Lower leg skin (tissue), 4 donors: Measurements from ENCODE around the gene COX4I1. TPM values are rescaled to one million over a fixed set of nuclear protein-coding genes. Genes with fewer than 3 reads are reported as not detected.

Experiments
- DNase-seq, 2 donors: peaks; one replicate each; pipeline ENCODE4 v3.0.0-alpha.2; 2019; ENCODE audit warnings: low spot score in 2 of 2
- H3K4me3 ChIP-seq: fragments of 200-600 bp; sonication (generic); 2 replicates; pipeline ENCODE4 v1.5.1; 2017; ENCODE audit warnings: mild to moderate bottlenecking, low read depth; ENCODE audit not compliant: poor library complexity, severe bottlenecking
- POLR2A ChIP-seq, 2 donors: fragments of 450-650 bp; IDR thresholded peaks; one replicate each; pipeline ENCODE4 v1.6.1; 2016 to 2017; ENCODE audit warnings: antibody characterized with exemption in 2 of 2, mild to moderate bottlenecking in 1 of 2, moderate library complexity in 1 of 2
- WGBS, 2 donors: methylation state at CpG; one replicate each; pipeline ENCODE4 v1.1.5; 2018; 5-methylcytosine and 5-hydroxymethylcytosine counted together
- intact Hi-C: fragments of 100-400 bp; cut with DNase I; formaldehyde crosslinking; loops from one replicate; pipeline ENCODE4 v1.15.0; 2023; ENCODE audit warnings: low total_unique reads
- total RNA-seq, 4 donors: library from RNA; depleted of rRNA; stranded (reverse); fragments of >200 nt; gene quantifications; one replicate each; pipeline ENCODE4 v1.1.0, GENCODE V29; 2016
- TF ChIP-seq, protein P1 (sequence below), 3 donors: fragments of 450-650 bp; IDR thresholded peaks; one replicate each; pipeline ENCODE4 v1.5.1; 2016; ENCODE audit warnings: antibody characterized with exemption in 3 of 3, mild to moderate bottlenecking in 3 of 3, moderate library complexity in 2 of 3

COX4I1 gene
- total RNA-seq, 4 donors from 2014 or later: 411 to 675 (median 548) TPM

- no peak overlapping the region for H3K4me3 ChIP-seq
- TF ChIP-seq POLR2A (IDR thresholded peaks at IDR 0.05): no peak
- intact Hi-C loops: no loop called here
- DNase-seq: no peak
- 32 to 38% methylated on average over 8 of the region's 8 CpGs for WGBS, 2 donors
These were observed 34.3 kb upstream of the COX4I1 start for GRCh38 chr16:85765211-85765610.

DNA sequence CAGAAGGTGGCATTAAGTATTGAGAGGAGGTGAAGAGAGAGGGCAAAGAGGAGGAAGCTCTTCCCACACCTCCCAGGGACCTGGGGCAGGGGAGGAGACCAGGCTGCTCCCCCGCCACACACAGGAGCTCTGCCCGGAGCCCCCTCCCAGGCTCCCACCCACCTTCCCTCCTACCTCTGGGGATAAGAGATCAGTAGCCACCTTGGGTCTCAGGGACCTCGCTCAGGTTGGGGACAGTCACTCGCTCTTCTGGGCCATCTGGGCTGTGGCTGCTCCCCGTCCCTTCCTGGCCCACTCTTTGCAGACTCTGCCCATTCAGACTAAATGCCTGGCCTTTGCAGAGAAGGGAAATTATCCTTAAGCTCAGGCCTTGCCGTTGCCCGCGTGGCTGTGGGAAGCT lies 33.7 kb upstream of the COX4I1 start:
- intact Hi-C loops: no loop called here
- TF ChIP-seq, protein P1, sequence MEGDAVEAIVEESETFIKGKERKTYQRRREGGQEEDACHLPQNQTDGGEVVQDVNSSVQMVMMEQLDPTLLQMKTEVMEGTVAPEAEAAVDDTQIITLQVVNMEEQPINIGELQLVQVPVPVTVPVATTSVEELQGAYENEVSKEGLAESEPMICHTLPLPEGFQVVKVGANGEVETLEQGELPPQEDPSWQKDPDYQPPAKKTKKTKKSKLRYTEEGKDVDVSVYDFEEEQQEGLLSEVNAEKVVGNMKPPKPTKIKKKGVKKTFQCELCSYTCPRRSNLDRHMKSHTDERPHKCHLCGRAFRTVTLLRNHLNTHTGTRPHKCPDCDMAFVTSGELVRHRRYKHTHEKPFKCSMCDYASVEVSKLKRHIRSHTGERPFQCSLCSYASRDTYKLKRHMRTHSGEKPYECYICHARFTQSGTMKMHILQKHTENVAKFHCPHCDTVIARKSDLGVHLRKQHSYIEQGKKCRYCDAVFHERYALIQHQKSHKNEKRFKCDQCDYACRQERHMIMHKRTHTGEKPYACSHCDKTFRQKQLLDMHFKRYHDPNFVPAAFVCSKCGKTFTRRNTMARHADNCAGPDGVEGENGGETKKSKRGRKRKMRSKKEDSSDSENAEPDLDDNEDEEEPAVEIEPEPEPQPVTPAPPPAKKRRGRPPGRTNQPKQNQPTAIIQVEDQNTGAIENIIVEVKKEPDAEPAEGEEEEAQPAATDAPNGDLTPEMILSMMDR (IDR thresholded peaks at IDR 0.05): no peak
- no peak for TF ChIP-seq POLR2A (IDR thresholded peaks at IDR 0.05)
- no peak overlapping the region for H3K4me3 ChIP-seq
- WGBS, 2 donors: 68 to 74% methylated on average over 8 of the region's 8 CpGs
- no peak for DNase-seq

DNA sequence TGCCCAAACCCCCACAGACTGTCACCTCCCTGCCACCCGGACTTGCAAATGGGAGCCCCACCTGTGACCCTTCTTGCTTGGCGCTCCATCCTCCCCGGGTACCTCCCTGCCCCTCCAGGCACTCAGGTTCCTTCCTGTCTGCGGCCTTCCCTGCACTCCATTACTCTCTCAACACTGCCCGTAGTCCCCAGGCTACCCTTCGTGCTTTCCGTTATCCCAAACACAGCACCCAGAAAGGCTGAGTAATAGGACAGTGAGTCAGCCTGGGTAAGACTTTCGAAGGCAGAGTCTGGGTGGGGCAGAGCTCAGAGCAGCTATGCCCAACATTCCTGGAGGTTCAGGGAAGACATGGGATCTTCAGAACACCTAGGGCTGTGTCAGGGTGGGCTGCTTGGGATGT lies 32.0 kb upstream of the COX4I1 start:
- intact Hi-C loops: no loop called here
- TF ChIP-seq POLR2A (IDR thresholded peaks at IDR 0.05): no peak
- TF ChIP-seq, protein P1 (IDR thresholded peaks at IDR 0.05): no peak
- WGBS, 2 donors: 46 to 48% methylated on average over 8 of the region's 8 CpGs
- DNase-seq: no peak
- H3K4me3 ChIP-seq: no peak overlapping the region

DNA sequence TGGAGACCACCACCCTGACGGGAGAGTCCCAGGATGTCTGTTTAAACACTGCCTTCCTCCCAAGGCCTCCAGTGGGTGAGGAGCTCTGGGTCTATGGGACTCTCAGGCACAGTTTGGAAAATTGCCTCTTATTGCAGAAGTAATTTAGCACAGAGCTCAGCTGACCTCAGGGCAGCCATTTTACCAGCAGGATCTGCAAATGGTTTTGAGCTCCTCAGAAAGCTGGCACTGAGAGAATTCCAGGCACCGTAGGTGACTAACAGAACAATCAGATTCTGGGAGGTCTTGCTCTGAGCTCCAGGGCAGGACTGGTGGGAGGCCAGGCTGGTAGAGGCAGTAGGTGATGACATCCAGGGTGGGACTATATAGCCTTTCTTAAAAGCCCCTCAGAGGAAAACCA lies 31.3 kb upstream of the COX4I1 start:
- TF ChIP-seq, protein P1 (IDR thresholded peaks at IDR 0.05): no peak
- no peak for TF ChIP-seq POLR2A (IDR thresholded peaks at IDR 0.05)
- intact Hi-C loops: no loop called here
- 55 to 66% methylated on average over 2 of the region's 2 CpGs for WGBS, 2 donors
- no peak for DNase-seq
- H3K4me3 ChIP-seq: no peak overlapping the region

DNA sequence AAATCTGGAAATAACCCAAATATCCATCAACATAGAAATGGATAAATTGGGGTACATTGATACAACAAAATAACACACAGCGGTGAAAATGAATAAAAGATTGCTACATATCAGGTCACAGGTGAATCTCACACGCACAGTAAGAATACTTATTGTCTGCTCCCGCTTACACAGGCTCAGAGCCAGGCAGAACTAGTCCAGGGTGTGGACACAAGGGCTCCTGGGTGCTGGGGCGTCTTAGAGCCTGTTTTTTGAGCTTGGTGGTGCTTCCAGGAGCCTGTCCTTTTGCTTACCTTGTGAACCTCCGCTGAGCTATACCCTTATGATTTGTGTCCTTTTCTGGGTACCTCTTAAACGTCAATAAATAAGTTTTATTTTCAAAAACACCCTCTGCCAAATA lies 28.8 kb upstream of the COX4I1 start:
- no peak for TF ChIP-seq POLR2A (IDR thresholded peaks at IDR 0.05)
- TF ChIP-seq, protein P1 (IDR thresholded peaks at IDR 0.05): no peak

GRCh38 chr16:85773044-85773443 lies 26.5 kb upstream of the COX4I1 start:
- no peak for DNase-seq
- intact Hi-C loops: no loop called here
- TF ChIP-seq, protein P1 (IDR thresholded peaks at IDR 0.05): no peak
- no peak for TF ChIP-seq POLR2A (IDR thresholded peaks at IDR 0.05)
- H3K4me3 ChIP-seq: no peak overlapping the region
- WGBS, 2 donors: 93 to 99% methylated on average over 6 of the region's 6 CpGs

More for the DNA sequence above, 28.8 kb upstream of the COX4I1 start:
- DNase-seq: no peak
- 84 to 88% methylated on average over 6 of the region's 6 CpGs for WGBS, 2 donors
- intact Hi-C loops: no loop called here
- no peak overlapping the region for H3K4me3 ChIP-seq
